HepG2 (cell line): Measurements from ENCODE around the gene USP1. TPM values are rescaled to one million over a fixed set of nuclear protein-coding genes. Genes with fewer than 3 reads are reported as not detected.
A peak's percentile ranks its signal among the peaks of the same experiment; 100 is the strongest.

ENCODE experiments used
- ATF1 ChIP-seq: IDR thresholded peaks from 2 replicates; pipeline ENCODE4 v1.6.1; 2016; ENCODE audit warnings: mild to moderate bottlenecking, control low read depth
- BCL6 ChIP-seq: IDR thresholded peaks from 2 replicates; pipeline ENCODE4 v1.6.1; 2016; ENCODE audit warnings: missing genetic modification reagents, missing compliant biosample characterization
- DMTF1 ChIP-seq: sonication (generic); formaldehyde crosslinking; IDR thresholded peaks from 2 replicates; pipeline ENCODE4 v1.4.0; 2020; ENCODE audit warnings: mild to moderate bottlenecking, missing genetic modification reagents
- FOSL1 ChIP-seq: sonication (generic); formaldehyde crosslinking; IDR thresholded peaks from 2 replicates; pipeline ENCODE4 v1.9.0; 2021; ENCODE audit warnings: missing genetic modification reagents, borderline replicate concordance
- FOXP4 ChIP-seq: sonication (generic); formaldehyde crosslinking; IDR thresholded peaks from 2 replicates; pipeline ENCODE4 v1.4.0; 2020; ENCODE audit warnings: missing genetic modification reagents
- GATA4 ChIP-seq: sonication (generic); IDR thresholded peaks from 2 replicates; pipeline ENCODE4 v1.6.1; 2016; ENCODE audit warnings: antibody characterized with exemption, low read depth, borderline replicate concordance
- GTF3A ChIP-seq: sonication (generic); formaldehyde crosslinking; conservative IDR thresholded peaks from 2 replicates; pipeline ENCODE4 v1.4.0; 2020; ENCODE audit warnings: mild to moderate bottlenecking, missing genetic modification reagents
- ISX ChIP-seq: sonication (generic); formaldehyde crosslinking; conservative IDR thresholded peaks from 2 replicates; pipeline ENCODE4 v1.5.0; 2020; ENCODE audit warnings: missing genetic modification reagents
- KLF15 ChIP-seq: sonication (generic); formaldehyde crosslinking; IDR thresholded peaks from 2 replicates; pipeline ENCODE4 v1.8.1; 2023; ENCODE audit warnings: borderline replicate concordance, mild to moderate bottlenecking, inconsistent platforms, missing genetic modification reagents, mixed read lengths
- PRDM15 ChIP-seq: sonication (generic); formaldehyde crosslinking; IDR thresholded peaks from 2 replicates; pipeline ENCODE4 v1.4.0; 2020; ENCODE audit warnings: missing genetic modification reagents
- TFDP2 ChIP-seq: sonication (generic); formaldehyde crosslinking; IDR thresholded peaks from 2 replicates; pipeline ENCODE4 v1.4.0; 2020; ENCODE audit warnings: missing genetic modification reagents
- YEATS4 ChIP-seq: sonication (generic); formaldehyde crosslinking; IDR thresholded peaks from 2 replicates; pipeline ENCODE4 v1.4.0; 2020; ENCODE audit warnings: missing genetic modification reagents, borderline replicate concordance
- ZBTB34 ChIP-seq: sonication (generic); formaldehyde crosslinking; IDR thresholded peaks from 2 replicates; pipeline ENCODE4 v1.8.0; 2022; ENCODE audit warnings: mild to moderate bottlenecking, missing genetic modification reagents
- ZMAT5 ChIP-seq: sonication (generic); formaldehyde crosslinking; IDR thresholded peaks from 2 replicates; pipeline ENCODE4 v1.5.0; 2020; ENCODE audit warnings: mild to moderate bottlenecking, low read depth, missing genetic modification reagents, borderline replicate concordance
- ZNF256 ChIP-seq: sonication (generic); formaldehyde crosslinking; conservative IDR thresholded peaks from 2 replicates; pipeline ENCODE4 v1.4.0; 2020; ENCODE audit warnings: missing genetic modification reagents
- ZNF274 ChIP-seq: sonication (generic); formaldehyde crosslinking; IDR thresholded peaks from 2 replicates; pipeline ENCODE4 v1.5.1; 2020; ENCODE audit warnings: mild to moderate bottlenecking, missing genetic modification reagents
- ZNF691 ChIP-seq: sonication (generic); formaldehyde crosslinking; IDR thresholded peaks from 2 replicates; pipeline ENCODE4 v1.4.0; 2020; ENCODE audit warnings: missing genetic modification reagents, low read depth, mild to moderate bottlenecking, borderline replicate concordance
- polyA plus RNA-seq, 8 experiments: library from polyadenylated mRNA; depleted of rRNA in 3 of 8; stranded (reverse) in 7 of 8; unstranded in 1 of 8; fragments of >200 nt; fragmentation: Illumina TruSeq in 4 of 8; extraction: Trizol in 4 of 8; gene quantifications; 2 replicates each; pipeline versions ENCODE4 v1.2.1 to v1.2.3, GENCODE V29; 2011 to 2016; ENCODE audit warnings: low read depth in 4 of 8, missing spikeins in 1 of 8, mixed read lengths in 1 of 8; ENCODE audit not compliant: insufficient read depth in 1 of 8
- total RNA-seq, 5 experiments: library from RNA; depleted of rRNA; stranded (reverse); fragments of >200 nt; fragmentation: Illumina TruSeq; extraction: Trizol; gene quantifications; 2 replicates each; pipeline ENCODE4 v1.2.3, GENCODE V29; 2016; ENCODE audit warnings: low read depth in 1 of 5

The USP1 gene
- total and polyA plus RNA-seq, 2 of the 13 experiments (the other 11 are each of a cell fraction or from before 2014, with no cell fraction given) = 9.0 to 64.6 TPM

GRCh38 chr1:62436039-62436465 is 797 bp upstream of the USP1 start (continued):
- TF ChIP-seq ZBTB34 (CRISPR knock-in tag) = 0 out of 2 replicates have a peak, but pooled peaks have one; percentile 50
- TF ChIP-seq PRDM15 (CRISPR knock-in tag) = 0 out of 2 replicates have a peak, but pooled peaks have one; percentile 29
- no peak for TF ChIP-seq ZMAT5 (CRISPR knock-in tag)
- no peak for TF ChIP-seq GTF3A (CRISPR knock-in tag)
- TF ChIP-seq TFDP2 (CRISPR knock-in tag) = peak; percentile 86
- TF ChIP-seq DMTF1 (CRISPR knock-in tag) = no peak
- TF ChIP-seq FOXP4 = peak; percentile 70
- no peak for TF ChIP-seq ZNF274 (CRISPR knock-in tag)
- 0 out of 2 replicates have a peak, but pooled peaks have one; percentile 56 for TF ChIP-seq KLF15 (CRISPR knock-in tag)
- TF ChIP-seq FOSL1 = no peak
- TF ChIP-seq ZNF691 = 0 out of 2 replicates have a peak, but pooled peaks have one; percentile 11
- no peak; the same call in 1 of the 2 replicates for TF ChIP-seq ISX
- TF ChIP-seq ZNF256 (CRISPR knock-in tag) = 0 out of 2 replicates have a peak, but pooled peaks have one; percentile 14
- TF ChIP-seq YEATS4 (CRISPR knock-in tag) = peak; percentile 80
- peak; percentile 62; the same call in 1 of the 2 replicates for TF ChIP-seq ATF1 (CRISPR knock-in tag)
- peak; percentile 60; the same call in 1 of the 2 replicates for TF ChIP-seq BCL6 (CRISPR knock-in tag)
- no peak for TF ChIP-seq GATA4
